Neural progenitor cell (in vitro differentiated cells): ENCODE data around the gene PITPNC1.

Experiments used
- EZH2 ChIP-seq: fragments of 200-600 bp; sonication (generic); IDR thresholded peaks from 2 replicates; pipeline ENCODE4 v1.6.1; 2017; ENCODE audit warnings: antibody characterized with exemption, mild to moderate bottlenecking, moderate library complexity
- TF ChIP-seq, protein P1 (sequence below): fragments of 200-600 bp; sonication (generic); IDR thresholded peaks from 2 replicates; pipeline ENCODE4 v1.5.1; 2017; ENCODE audit warnings: antibody characterized with exemption, mild to moderate bottlenecking

GRCh38 chr17:67504182-67504581 lies 127.1 kb downstream of the PITPNC1 start:
- TF ChIP-seq, protein P1, sequence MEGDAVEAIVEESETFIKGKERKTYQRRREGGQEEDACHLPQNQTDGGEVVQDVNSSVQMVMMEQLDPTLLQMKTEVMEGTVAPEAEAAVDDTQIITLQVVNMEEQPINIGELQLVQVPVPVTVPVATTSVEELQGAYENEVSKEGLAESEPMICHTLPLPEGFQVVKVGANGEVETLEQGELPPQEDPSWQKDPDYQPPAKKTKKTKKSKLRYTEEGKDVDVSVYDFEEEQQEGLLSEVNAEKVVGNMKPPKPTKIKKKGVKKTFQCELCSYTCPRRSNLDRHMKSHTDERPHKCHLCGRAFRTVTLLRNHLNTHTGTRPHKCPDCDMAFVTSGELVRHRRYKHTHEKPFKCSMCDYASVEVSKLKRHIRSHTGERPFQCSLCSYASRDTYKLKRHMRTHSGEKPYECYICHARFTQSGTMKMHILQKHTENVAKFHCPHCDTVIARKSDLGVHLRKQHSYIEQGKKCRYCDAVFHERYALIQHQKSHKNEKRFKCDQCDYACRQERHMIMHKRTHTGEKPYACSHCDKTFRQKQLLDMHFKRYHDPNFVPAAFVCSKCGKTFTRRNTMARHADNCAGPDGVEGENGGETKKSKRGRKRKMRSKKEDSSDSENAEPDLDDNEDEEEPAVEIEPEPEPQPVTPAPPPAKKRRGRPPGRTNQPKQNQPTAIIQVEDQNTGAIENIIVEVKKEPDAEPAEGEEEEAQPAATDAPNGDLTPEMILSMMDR = no peak
- TF ChIP-seq EZH2 = no peak
